ENCODE data around the gene LAIR1. TPM values are rescaled to one million over a fixed set of nuclear protein-coding genes. Genes with fewer than 3 reads are reported as not detected.
A peak's percentile ranks its signal among the peaks of the same experiment; 100 is the strongest.

LAIR1 gene
- total and polyA plus RNA-seq, 2 experiments from 2014 or later, result not detected

GRCh38 chr19:54336893-54337857 lies 27.6 kb downstream of the LAIR1 start:
- in situ Hi-C loops (cut with MboI), result no loop called here
- no peak for DNase-seq
- Histone ChIP-seq H3K9me3 (ENCODE audit: low read depth) (no peaks in the 10 kb centered on the region), H4K20me1 (ENCODE audit: insufficient read depth) (no peaks in the 10 kb centered on the region), H3F3A (ENCODE audit: insufficient read depth) (no peaks in the 10 kb centered on the region), H3K27ac (no peak overlapping the region), H3K4me3 (no peak overlapping the region), H3K4me2 (ENCODE audit: unreplicated experiment) (no peak overlapping the region), H3K79me2 (ENCODE audit: insufficient read depth) (no peaks in the 10 kb centered on the region), H3K36me3 (ENCODE audit: low read depth) (no peaks in the 10 kb centered on the region), H3K4me1 (ENCODE audit: insufficient read depth) (no peaks in the 10 kb centered on the region), H3K9ac (no peak overlapping the region), H2AFZ (no peak overlapping the region), H3K27me3 (replicated peaks; ENCODE audit: insufficient read depth) (no peaks in the 10 kb centered on the region; the same call in 1 of the 2 replicates), H3K9me2 (ENCODE audit: insufficient read depth) (no peaks in the 10 kb centered on the region)
- WGBS, 2 experiments (ENCODE audit: low coverage in 1 of 2, low lambda C conversion rate in 2 of 2, missing lambda C conversion rate in 2 of 2), result 26 to 32% methylated on average over 30 to 34 of the region's 34 CpGs
- TF ChIP-seq EZH2 (IDR thresholded peaks at IDR 0.05; ENCODE audit: insufficient read depth, poor library complexity, severe bottlenecking) (no peak), EZH2phosphoT487 (IDR thresholded peaks at IDR 0.05; ENCODE audit: insufficient read depth, low read depth) (no peak)

- H3K4me2 ChIP-seq (ENCODE audit: unreplicated experiment), result no peak overlapping the region
- no peak for DNase-seq
- in situ Hi-C loops (cut with MboI), result no loop called here
- no peak overlapping the region for H2AFZ ChIP-seq
- no peaks in the 10 kb centered on the region for H3F3A ChIP-seq (ENCODE audit: insufficient read depth)
- no peak overlapping the region for H3K27ac ChIP-seq
- H3K27me3 ChIP-seq (replicated peaks; ENCODE audit: insufficient read depth), result no peaks in the 10 kb centered on the region; the same call in 1 of the 2 replicates
- no peak overlapping the region for H3K4me3 ChIP-seq
- no peaks in the 10 kb centered on the region for H3K36me3 ChIP-seq (ENCODE audit: low read depth)
- no peaks in the 10 kb centered on the region for H3K9me3 ChIP-seq (ENCODE audit: low read depth)
- H3K9me2 ChIP-seq (ENCODE audit: insufficient read depth), result no peaks in the 10 kb centered on the region
- 21 to 23% methylated on average over 11 to 12 of the region's 12 CpGs for WGBS, 2 experiments (ENCODE audit: low coverage in 1 of 2, low lambda C conversion rate in 2 of 2, missing lambda C conversion rate in 2 of 2)
- H3K79me2 ChIP-seq (ENCODE audit: insufficient read depth), result no peaks in the 10 kb centered on the region
- H3K9ac ChIP-seq, result no peak overlapping the region
- no peak for TF ChIP-seq EZH2 (IDR thresholded peaks at IDR 0.05; ENCODE audit: insufficient read depth, poor library complexity, severe bottlenecking)
- TF ChIP-seq EZH2phosphoT487 (IDR thresholded peaks at IDR 0.05; ENCODE audit: insufficient read depth, low read depth), result no peak
- H3K4me1 ChIP-seq (ENCODE audit: insufficient read depth), result no peaks in the 10 kb centered on the region
- H4K20me1 ChIP-seq (ENCODE audit: insufficient read depth), result no peaks in the 10 kb centered on the region
Observed at GRCh38 chr19:54335979-54336892, 28.5 kb downstream of the LAIR1 start.

GRCh38 chr19:54335164-54335563 lies 29.6 kb downstream of the LAIR1 start:
- TF ChIP-seq EZH2 (IDR thresholded peaks at IDR 0.05; ENCODE audit: insufficient read depth, poor library complexity, severe bottlenecking) (no peak), EZH2phosphoT487 (IDR thresholded peaks at IDR 0.05; ENCODE audit: insufficient read depth, low read depth) (no peak)
- WGBS, 2 experiments (ENCODE audit: low coverage in 1 of 2, low lambda C conversion rate in 2 of 2, missing lambda C conversion rate in 2 of 2), result 18 to 26% methylated on average over 5 of the region's 5 CpGs
- Histone ChIP-seq H3K9me2 (ENCODE audit: insufficient read depth) (no peaks in the 10 kb centered on the region), H3K9me3 (ENCODE audit: low read depth) (no peaks in the 10 kb centered on the region), H3K27me3 (replicated peaks; ENCODE audit: insufficient read depth) (no peaks in the 10 kb centered on the region; the same call in 1 of the 2 replicates), H3K4me2 (ENCODE audit: unreplicated experiment) (no peak overlapping the region), H4K20me1 (ENCODE audit: insufficient read depth) (no peaks in the 10 kb centered on the region), H3K9ac (no peak overlapping the region), H3F3A (ENCODE audit: insufficient read depth) (no peaks in the 10 kb centered on the region), H3K4me3 (no peak overlapping the region), H3K79me2 (ENCODE audit: insufficient read depth) (no peaks in the 10 kb centered on the region), H2AFZ (no peak overlapping the region), H3K4me1 (ENCODE audit: insufficient read depth) (no peaks in the 10 kb centered on the region), H3K27ac (no peak overlapping the region), H3K36me3 (ENCODE audit: low read depth) (no peaks in the 10 kb centered on the region)
- no peak for DNase-seq
- in situ Hi-C loops (cut with MboI), result no loop called here

- Histone ChIP-seq H3K9me2 (ENCODE audit: insufficient read depth) (no peaks in the 10 kb centered on the region), H3K79me2 (ENCODE audit: insufficient read depth) (no peaks in the 10 kb centered on the region), H3K4me1 (ENCODE audit: insufficient read depth) (no peaks in the 10 kb centered on the region), H3K27ac (no peak overlapping the region), H3K36me3 (ENCODE audit: low read depth) (no peaks in the 10 kb centered on the region), H3K9me3 (ENCODE audit: low read depth) (no peaks in the 10 kb centered on the region), H3K4me2 (ENCODE audit: unreplicated experiment) (no peak overlapping the region), H3F3A (ENCODE audit: insufficient read depth) (no peaks in the 10 kb centered on the region), H2AFZ (no peak overlapping the region), H4K20me1 (ENCODE audit: insufficient read depth) (no peaks in the 10 kb centered on the region), H3K27me3 (replicated peaks; ENCODE audit: insufficient read depth) (no peaks in the 10 kb centered on the region; the same call in 1 of the 2 replicates), H3K9ac (no peak overlapping the region), H3K4me3 (no peak overlapping the region)
- TF ChIP-seq EZH2phosphoT487 (IDR thresholded peaks at IDR 0.05; ENCODE audit: insufficient read depth, low read depth), result no peak
- TF ChIP-seq EZH2 (IDR thresholded peaks at IDR 0.05; ENCODE audit: insufficient read depth, poor library complexity, severe bottlenecking), result no peak
- in situ Hi-C loops (cut with MboI), result no loop called here
- DNase-seq, result peak; percentile 2
- 4 to 7% methylated on average over 3 of the region's 3 CpGs for WGBS, 2 experiments (ENCODE audit: low coverage in 1 of 2, low lambda C conversion rate in 2 of 2, missing lambda C conversion rate in 2 of 2)
Observed at GRCh38 chr19:54333586-54334298, 31.0 kb downstream of the LAIR1 start.
